GM21786 (cell line): Measurements from ENCODE around the gene PAEP.
"Not testable (repeated sequence)": the region's sequence is repeated elsewhere in the genome, so short reads cannot be mapped to it uniquely, and the experiment has no call there.

ENCODE experiments used
- ATAC-seq: cut with Tn5 transposase; IDR thresholded peaks from one replicate; pipeline ENCODE4 v1.9.1; 2021; ENCODE audit not compliant: unreplicated experiment

Gene PAEP

GRCh38 chr9:135525241-135526088 lies 36.1 kb upstream of the PAEP start:
- no peak for ATAC-seq

- no peak for ATAC-seq
Measured at GRCh38 chr9:135526089-135526729, 35.3 kb upstream of the PAEP start.

GRCh38 chr9:135526730-135527571 lies 34.6 kb upstream of the PAEP start:
- no peak for ATAC-seq

- not testable (repeated sequence) for ATAC-seq
Measured at GRCh38 chr9:135528842-135529435, 32.6 kb upstream of the PAEP start.

GRCh38 chr9:135530146-135530545 lies 31.4 kb upstream of the PAEP start:
- ATAC-seq = no peak

GRCh38 chr9:135531096-135531495 lies 30.5 kb upstream of the PAEP start:
- no peak for ATAC-seq

- no peak for ATAC-seq
Measured at GRCh38 chr9:135533113-135533512, 28.4 kb upstream of the PAEP start.

- ATAC-seq = no peak
Measured at GRCh38 chr9:135533674-135534073, 27.9 kb upstream of the PAEP start.

GRCh38 chr9:135534192-135534711 lies 27.3 kb upstream of the PAEP start:
- ATAC-seq = not testable (repeated sequence)

GRCh38 chr9:135534826-135535225 lies 26.7 kb upstream of the PAEP start:
- not testable (repeated sequence) for ATAC-seq

GRCh38 chr9:135535631-135536030 lies 25.9 kb upstream of the PAEP start:
- ATAC-seq = not testable (repeated sequence)

- ATAC-seq = no peak
Measured at GRCh38 chr9:135536216-135536615, 25.3 kb upstream of the PAEP start.

GRCh38 chr9:135543262-135543894 lies 18.2 kb upstream of the PAEP start:
- ATAC-seq = not testable (repeated sequence)

GRCh38 chr9:135544981-135545635 lies 16.4 kb upstream of the PAEP start:
- no peak for ATAC-seq

GRCh38 chr9:135545646-135546176 lies 15.8 kb upstream of the PAEP start, which contains the start of gene OBP2A:
Gene OBP2A (plus strand): TSS chr9:135546126. CDS start chr9:135546181, 55 bp downstream.
- not testable (repeated sequence) for ATAC-seq

- ATAC-seq = not testable (repeated sequence)
Measured at GRCh38 chr9:135546792-135547617, 14.6 kb upstream of the PAEP start.

GRCh38 chr9:135547756-135548736 lies 13.5 kb upstream of the PAEP start:
- ATAC-seq = no peak
